ENCODE data around the gene GFRA1. TPM values are rescaled to one million over a fixed set of nuclear protein-coding genes. Genes with fewer than 3 reads are reported as not detected.

The GFRA1 gene
- total and polyA plus RNA-seq, 8 donors: 0.29 to 83.2 (median 4.6) TPM

DNA sequence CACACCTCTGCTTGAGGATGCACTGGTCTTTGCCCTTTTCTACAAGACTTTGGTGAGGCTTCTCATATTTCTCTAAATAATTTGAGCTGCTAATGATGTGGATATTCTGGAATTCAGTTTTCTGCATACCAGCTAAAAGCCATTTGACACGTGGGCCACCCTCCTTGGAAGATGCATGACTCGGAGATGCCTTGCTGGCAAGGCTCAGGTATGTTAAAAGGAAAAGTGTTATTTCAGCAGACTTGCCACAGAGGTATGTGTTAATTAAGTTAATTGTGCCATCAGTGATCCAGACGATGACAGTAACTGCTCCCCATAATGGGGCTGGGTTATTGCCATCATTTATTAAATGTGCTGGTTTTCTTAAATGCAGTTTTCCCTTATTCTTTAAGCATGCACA is 8.8 kb upstream of the GFRA1 start:
- TF ChIP-seq POLR2A (IDR thresholded peaks at IDR 0.05) (no peak), EP300 (IDR thresholded peaks at IDR 0.05) (no peak), POLR2AphosphoS5 (IDR thresholded peaks at IDR 0.05) (no peak)
- TF ChIP-seq, protein P1, sequence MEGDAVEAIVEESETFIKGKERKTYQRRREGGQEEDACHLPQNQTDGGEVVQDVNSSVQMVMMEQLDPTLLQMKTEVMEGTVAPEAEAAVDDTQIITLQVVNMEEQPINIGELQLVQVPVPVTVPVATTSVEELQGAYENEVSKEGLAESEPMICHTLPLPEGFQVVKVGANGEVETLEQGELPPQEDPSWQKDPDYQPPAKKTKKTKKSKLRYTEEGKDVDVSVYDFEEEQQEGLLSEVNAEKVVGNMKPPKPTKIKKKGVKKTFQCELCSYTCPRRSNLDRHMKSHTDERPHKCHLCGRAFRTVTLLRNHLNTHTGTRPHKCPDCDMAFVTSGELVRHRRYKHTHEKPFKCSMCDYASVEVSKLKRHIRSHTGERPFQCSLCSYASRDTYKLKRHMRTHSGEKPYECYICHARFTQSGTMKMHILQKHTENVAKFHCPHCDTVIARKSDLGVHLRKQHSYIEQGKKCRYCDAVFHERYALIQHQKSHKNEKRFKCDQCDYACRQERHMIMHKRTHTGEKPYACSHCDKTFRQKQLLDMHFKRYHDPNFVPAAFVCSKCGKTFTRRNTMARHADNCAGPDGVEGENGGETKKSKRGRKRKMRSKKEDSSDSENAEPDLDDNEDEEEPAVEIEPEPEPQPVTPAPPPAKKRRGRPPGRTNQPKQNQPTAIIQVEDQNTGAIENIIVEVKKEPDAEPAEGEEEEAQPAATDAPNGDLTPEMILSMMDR (IDR thresholded peaks at IDR 0.05): no peak
- Histone ChIP-seq H3K36me3 (no peaks in the 10 kb centered on the region), H3K27ac (no peak overlapping the region), H3K9me3 (no peaks in the 10 kb centered on the region), H3K4me1 (no peaks in the 10 kb centered on the region), H3K4me3 (no peak overlapping the region), H3K27me3 (peaks cover 0 to under 1% (median 0%) of the 10 kb centered on the region in 3 donors)
- intact Hi-C loops (cut with DNase I; ENCODE audit: low total_unique reads): no loop called here
- 73 to 77% (median 76%) methylated on average over 3 of the region's 3 CpGs for WGBS, 5 donors
- no peak for DNase-seq

DNA sequence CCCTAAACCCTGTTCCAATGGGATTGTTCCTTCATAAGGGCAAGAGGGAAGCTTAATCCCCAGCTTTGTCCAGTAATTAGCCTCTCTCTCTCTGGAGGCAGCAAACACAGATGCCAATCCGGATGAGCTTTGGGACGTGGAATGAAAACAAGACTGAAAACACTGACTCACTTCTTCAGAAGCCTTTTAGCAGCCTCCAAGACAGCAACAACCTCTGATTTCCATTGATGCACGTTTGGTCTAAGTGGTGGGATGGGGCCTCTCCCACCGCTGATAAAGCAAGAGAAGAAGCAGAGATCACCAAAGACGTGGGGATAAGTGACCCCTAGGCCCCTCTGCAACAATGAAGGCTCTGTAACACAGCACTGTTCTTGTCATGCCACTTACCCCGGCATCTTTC is 5.8 kb upstream of the GFRA1 start:
- Histone ChIP-seq H3K4me3 (no peak overlapping the region), H3K27me3 (peaks cover 0 to 23% (median 14%) of the 10 kb centered on the region in 3 donors), H3K27ac (no peak overlapping the region), H3K4me1 (peaks cover 4 to 9% (median 6%) of the 10 kb centered on the region in 4 donors), H3K9me3 (no peaks in the 10 kb centered on the region), H3K36me3 (no peaks in the 10 kb centered on the region)
- TF ChIP-seq POLR2AphosphoS5 (IDR thresholded peaks at IDR 0.05) (no peak), EP300 (IDR thresholded peaks at IDR 0.05) (no peak), POLR2A (IDR thresholded peaks at IDR 0.05) (no peak)
- TF ChIP-seq, protein P1 (IDR thresholded peaks at IDR 0.05): no peak
- DNase-seq: peak in 1 of 2 donors; percentile 43
- intact Hi-C loops (cut with DNase I; ENCODE audit: low total_unique reads): no loop called here
- WGBS, 5 donors: 62 to 70% (median 68%) methylated on average over 6 of the region's 6 CpGs

DNA sequence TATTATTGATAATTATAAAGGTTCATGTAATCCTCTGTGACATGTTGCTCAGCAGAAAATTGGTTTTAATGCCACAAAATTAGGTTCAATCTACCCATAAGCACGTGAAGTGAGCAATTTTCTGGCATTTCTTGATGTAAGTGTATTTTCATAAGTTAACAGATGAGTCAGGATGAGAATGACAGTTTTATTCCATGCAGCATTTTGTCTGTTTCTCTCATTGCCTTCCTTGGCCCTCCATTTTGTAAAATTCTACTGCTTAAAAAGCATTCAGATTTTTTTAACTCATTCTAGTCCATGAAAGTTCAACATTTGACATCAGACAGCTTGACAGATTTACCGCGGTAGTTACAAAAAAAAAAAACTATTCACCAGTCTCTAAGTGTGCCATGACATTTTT is 4.0 kb upstream of the GFRA1 start:
- Histone ChIP-seq H3K27me3 (peaks cover 0 to 42% (median 32%) of the 10 kb centered on the region in 3 donors), H3K36me3 (no peaks in the 10 kb centered on the region), H3K9me3 (no peaks in the 10 kb centered on the region), H3K4me3 (no peak overlapping the region), H3K27ac (no peak overlapping the region), H3K4me1 (peaks cover 19 to 27% (median 25%) of the 10 kb centered on the region in 4 donors)
- TF ChIP-seq EP300 (IDR thresholded peaks at IDR 0.05) (no peak), POLR2A (IDR thresholded peaks at IDR 0.05) (no peak), POLR2AphosphoS5 (IDR thresholded peaks at IDR 0.05) (no peak)
- TF ChIP-seq, protein P1 (IDR thresholded peaks at IDR 0.05): no peak
- DNase-seq: no peak
- 86 to 92% (median 89%) methylated on average over 3 of the region's 3 CpGs for WGBS, 5 donors
- intact Hi-C loops (cut with DNase I; ENCODE audit: low total_unique reads): no loop called here

DNA sequence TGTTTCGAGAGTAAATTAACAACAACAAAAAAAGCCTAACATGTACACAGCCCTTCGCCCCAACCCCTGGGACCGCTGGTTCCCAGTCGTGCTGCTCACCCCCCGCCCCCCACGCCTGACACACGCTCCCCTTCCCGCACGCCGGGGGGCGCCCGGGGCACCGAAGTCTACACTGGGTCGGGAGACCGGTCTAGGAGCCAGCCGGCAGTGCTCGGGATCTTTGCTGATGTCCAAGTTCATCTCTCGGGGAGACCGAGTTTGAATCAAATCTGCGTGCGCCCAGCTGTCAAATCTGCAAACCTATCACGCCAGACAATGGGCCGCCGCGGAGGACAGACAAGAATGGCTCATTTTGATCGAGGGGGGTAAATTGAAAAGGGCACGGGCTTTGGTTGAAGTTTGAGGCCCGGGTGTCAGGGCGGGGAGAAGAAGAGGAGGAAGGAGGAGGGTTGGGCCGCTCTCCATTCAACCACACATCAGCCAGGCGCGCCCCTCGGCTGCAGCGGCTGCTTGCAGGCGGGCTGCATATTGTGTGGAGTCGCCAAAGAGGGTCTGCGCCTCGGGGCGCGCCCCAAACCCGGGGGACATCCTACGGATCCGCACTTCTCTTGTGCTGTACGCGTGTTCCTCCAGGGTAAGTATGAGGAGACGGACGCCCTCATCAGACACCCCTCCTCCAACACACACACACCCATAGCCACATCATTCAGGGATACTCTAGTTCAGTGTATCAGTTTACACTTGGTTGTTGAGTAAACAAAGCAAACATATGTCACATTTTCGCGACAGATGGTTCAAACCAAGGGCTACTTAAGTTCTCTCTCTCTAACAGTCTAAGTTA is 1.3 kb upstream of the GFRA1 start:
- DNase-seq: peak in 1 of 2 donors; percentile 71
- WGBS, 5 donors: 2 to 4% (median 3%) methylated on average over 46 to 49 of the region's 49 CpGs
- TF ChIP-seq, protein P1 (IDR thresholded peaks at IDR 0.05): no peak
- TF ChIP-seq POLR2AphosphoS5 (IDR thresholded peaks at IDR 0.05) (no peak), EP300 (IDR thresholded peaks at IDR 0.05) (no peak), POLR2A (IDR thresholded peaks at IDR 0.05) (no peak)
- H3K9me3 ChIP-seq: no peaks in the 10 kb centered on the region
- H3K27me3 ChIP-seq: peaks cover 0 to 68% (median 50%) of the 10 kb centered on the region in 3 donors
- no peaks in the 10 kb centered on the region for H3K36me3 ChIP-seq
- H3K27ac ChIP-seq: peak overlapping the region in 4 of 5 donors; percentile 53 to 82 (median 68)
- intact Hi-C loops (cut with DNase I; ENCODE audit: low total_unique reads): no loop called here
- peaks cover 28 to 48% (median 39%) of the 10 kb centered on the region in 4 donors for H3K4me1 ChIP-seq
- peak overlapping the region; percentile 55 to 67 (median 59) for H3K4me3 ChIP-seq
